ENCODE measurements around the gene VSNL1. TPM values are rescaled to one million over a fixed set of nuclear protein-coding genes. Genes with fewer than 3 reads are reported as not detected.
"Not testable (repeated sequence)": the region's sequence is repeated elsewhere in the genome, so short reads cannot be mapped to it uniquely, and the experiment has no call there.

Gene VSNL1
- total RNA-seq, 1 donor from 2014 or later, result 7.7 TPM

DNA sequence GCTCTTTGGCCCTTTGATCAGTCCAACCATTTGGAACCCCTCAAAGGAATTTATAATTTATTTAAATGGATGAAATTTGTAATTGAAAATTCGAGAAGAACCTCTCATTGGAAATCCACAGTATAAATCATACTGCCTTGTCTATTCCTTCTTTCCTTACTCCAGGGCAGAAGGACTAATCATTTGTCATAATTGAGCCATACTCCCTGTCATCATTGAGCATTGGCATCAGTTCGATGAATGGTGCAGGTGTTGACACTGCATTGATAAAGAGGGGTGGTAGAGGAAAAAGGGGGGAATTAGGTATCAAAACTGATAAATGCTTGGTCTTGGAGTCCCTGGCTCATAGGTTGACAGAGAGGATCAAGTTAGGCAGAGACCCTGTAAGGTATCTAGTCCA is 2.0 kb downstream of the VSNL1 start:
- no peak for DNase-seq (ENCODE audit: low spot score)

DNA sequence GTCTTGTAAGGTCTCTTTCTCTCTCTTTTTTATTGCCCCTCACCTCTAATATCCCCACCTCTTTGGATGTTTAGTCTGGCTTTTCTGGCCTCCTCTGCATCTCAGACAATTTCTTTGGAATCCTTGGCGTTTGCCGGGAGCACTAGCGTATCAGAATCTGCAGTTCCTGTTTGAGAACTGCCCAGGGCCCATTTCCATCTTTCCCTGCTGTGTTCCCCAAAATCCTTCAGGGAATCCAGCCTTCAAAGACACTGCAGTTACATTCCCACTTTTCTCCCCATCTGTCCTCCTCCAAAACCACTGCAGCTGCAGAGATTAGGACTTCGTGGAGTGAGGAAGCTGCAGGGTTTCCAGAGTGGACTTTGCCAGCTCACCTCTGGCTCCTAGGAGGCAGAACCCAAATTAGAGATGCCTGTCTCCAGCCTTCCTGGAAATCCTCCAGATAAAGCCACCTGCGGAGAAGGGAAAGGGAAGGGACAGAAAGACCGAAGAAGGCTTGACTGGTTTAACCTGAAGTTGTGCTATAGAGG is 2.7 kb downstream of the VSNL1 start:
- no peak for DNase-seq (ENCODE audit: low spot score)

DNA sequence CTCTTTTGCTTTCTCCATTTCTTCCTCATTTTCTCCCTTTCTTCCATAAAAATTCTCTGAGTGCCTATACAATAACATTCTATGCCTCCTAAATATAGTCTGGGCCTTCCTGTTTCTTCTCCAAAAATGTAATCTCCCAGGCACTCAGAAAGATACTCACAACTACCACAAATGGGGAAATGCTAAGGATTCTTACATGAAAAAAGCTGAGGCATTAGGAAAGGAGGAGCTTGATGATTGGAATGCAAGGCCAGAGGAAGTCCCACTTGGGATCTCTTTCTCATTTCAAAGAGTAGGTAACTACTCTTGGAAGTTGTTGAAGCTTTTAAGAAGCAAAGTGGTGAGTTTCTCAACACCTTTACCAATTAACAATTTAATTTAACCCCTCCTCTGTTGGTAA is 3.4 kb downstream of the VSNL1 start:
- peak; percentile 10 for DNase-seq (ENCODE audit: low spot score)

DNA sequence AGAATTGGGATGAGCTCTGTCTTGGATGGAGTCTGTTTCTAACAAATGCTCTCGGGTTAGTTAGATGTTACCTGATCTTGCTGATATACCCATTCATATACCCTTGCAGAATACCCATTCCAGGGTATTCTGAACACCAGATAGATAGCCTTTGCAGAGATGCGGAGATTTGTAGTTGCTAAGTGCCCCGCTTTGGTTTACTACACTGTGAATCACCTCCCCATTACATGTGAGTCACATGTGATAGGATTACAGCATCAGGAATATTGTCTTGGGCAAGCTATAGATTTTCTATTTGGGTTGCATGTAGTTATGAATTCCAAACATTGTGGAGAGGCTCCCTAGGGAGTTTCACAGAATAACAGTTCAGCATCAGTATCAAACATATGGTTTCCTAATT is 3.8 kb downstream of the VSNL1 start:
- DNase-seq (ENCODE audit: low spot score), result no peak

DNA sequence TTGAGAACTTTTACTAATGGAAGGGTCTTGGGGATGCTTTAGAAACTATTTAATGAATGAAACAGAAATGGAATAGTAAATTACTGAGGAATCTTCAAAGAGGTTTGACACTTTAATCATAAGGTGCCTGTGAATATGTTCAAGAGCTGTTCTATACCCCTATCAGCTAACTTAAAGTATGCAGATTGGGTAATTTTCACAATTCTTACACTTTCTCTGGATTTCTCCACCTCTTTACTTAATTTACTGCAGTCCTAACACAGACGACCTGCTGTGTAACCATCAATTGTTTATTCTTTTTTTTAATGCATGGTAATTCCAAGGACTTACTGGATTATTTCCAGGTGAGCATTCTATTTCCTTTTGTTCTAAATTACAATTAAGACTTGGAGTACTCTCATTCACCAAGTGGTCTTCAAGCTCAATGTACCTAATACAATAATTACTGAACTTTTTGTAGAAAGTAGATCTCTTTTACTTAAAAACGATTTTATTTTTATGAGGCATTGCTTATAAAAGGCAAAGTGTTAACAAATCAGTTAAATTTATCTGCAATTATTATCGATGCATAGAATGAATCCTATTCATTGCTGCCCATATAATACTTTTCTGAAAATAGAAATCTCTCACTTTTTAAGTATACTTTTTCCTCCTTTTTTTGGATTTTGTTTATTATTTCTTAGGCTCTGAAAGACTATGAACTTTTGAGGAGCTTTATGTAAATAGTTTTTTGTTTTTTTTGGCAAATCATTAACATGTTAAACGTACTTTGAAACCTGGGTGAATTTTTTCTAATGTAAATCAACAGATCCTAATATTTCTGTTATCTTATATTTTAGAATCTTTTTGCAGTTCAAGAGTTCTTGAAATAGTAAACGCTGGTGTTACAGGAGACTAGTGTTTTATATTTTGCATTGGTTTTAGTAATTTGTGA is 5.5 kb downstream of the VSNL1 start:
- no peak for DNase-seq (ENCODE audit: low spot score)

DNA sequence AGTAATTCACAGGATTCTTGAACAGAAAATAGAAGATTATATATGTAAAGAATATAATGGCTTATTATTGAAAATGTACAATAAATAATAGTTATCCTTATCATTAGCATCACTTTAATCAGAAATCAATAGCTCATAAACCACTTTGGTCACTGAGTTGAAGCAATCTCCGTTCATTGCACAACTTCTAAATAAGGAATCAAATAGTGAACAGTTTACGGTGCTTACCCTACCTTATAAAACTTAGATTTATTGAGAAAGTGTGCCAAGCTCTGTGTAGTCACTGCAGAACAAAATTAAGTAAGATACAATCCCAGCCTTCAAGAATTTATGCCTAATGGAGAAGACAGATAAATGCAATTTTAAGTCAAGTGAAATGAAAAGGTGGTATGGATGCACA is 6.7 kb downstream of the VSNL1 start:
- no peak for DNase-seq (ENCODE audit: low spot score)

DNA sequence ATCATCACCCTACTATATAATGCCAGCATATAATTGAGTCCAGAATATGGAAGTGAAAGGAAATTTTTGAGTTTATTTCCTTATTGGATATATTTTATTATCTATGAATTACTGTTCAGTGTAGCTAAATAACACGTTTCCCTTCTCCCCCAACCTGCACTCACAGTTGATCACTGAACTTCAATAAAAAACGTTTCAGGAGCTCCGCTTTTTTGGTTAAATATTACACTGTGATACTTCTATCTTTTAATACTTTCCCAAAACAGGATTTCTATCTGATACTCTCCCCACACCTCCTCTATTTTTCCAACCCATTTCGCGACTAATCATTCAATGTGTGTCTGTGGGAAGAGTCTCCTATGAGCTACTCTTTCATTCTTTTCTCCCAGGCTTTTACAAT is 7.2 kb downstream of the VSNL1 start:
- DNase-seq (ENCODE audit: low spot score), result no peak

DNA sequence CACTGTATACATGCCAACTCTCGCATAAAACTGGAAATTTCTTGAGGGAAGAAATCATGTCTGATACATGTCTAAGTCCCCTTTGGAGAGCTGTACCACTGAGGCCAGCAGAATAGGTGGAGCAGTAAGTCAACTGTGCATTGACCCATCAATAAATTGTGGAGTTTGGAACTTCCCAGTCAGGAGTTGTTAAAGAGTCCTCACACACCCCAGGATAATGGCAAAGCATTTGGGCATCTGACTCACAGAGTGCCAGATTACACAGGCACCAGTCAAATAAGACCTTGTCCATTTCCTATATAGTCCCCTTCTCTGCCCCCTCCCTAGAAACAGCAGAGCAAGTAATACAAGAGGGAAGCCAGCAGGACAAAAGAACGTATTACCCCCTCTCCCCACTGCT is 10.4 kb downstream of the VSNL1 start:
- no peak for DNase-seq (ENCODE audit: low spot score)

DNA sequence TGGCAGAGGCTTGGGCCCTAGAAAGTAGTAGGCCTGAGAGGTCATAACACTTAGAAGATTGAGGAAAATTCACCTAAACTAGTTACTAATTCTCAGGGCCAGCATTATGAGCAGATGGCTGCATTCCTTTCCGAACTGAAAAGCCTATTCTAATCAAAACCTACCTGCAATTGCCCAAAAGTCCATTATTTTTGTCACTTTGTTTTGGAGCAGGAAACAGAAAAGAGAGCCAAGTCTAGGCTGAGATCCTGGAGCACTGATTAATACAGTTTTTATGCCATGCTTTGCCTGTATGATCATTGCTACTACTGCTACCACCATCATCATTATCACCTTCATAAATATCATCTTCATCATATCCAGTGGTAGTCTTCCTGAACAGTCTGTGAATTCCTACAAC is 14.7 kb downstream of the VSNL1 start:
- DNase-seq (ENCODE audit: low spot score), result no peak

DNA sequence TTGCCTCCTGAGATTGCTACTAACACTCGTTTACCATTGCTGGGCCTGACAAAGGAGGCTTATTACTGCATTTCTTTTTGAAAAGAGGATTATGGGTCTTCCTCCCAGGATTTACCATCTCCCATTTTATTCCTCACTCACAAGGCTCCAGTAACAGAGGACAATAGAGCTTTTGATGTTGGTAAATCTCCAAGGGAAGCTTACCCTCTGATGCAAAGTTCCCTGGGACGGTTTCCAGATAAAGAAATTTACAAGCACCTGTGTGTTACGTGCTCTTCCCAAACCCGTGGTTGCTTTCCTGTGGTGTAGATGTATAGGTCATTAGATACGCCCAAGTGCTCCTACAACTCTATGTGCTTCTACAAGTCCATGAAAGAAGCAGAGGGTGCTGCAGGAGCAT is 17.1 kb downstream of the VSNL1 start:
- DNase-seq (ENCODE audit: low spot score), result no peak

DNA sequence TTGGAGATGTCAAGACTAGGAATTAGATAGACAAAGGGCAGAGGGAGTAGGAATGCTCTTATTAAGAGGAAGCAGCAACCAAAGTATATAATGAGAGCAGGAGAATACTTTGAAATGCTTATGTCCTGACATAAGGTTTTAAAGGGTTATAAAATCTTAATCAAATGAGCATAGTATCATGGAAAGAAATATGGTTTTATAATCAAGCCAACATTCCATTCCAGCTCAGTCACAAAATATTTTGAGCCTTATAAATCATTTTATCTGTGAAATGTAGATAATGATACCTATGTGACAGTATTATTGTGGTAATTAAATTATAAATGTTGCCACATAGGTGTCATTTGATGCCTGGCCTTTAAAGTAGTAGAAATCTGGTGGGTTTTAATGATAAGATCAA is 17.6 kb downstream of the VSNL1 start:
- no peak for DNase-seq (ENCODE audit: low spot score)

DNA sequence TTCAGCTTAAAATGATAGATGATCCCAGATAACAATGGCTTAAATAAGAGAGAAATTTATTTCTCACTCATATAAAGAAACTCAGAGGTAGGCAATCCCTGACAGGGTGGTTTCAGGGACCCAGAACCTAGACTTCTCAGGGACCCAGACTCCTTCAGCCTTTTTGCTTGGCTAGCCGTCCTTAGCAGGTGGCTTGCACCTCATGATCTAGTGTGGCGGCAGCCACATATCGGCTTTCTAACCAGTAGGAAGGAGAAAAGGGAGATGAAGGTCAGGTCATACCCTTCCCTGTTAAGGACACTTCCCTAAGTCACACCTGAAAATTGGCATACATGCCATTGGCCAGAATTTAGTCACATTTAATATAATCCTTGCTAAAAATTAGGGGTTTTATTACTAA is 18.4 kb downstream of the VSNL1 start:
- DNase-seq (ENCODE audit: low spot score), result no peak

DNA sequence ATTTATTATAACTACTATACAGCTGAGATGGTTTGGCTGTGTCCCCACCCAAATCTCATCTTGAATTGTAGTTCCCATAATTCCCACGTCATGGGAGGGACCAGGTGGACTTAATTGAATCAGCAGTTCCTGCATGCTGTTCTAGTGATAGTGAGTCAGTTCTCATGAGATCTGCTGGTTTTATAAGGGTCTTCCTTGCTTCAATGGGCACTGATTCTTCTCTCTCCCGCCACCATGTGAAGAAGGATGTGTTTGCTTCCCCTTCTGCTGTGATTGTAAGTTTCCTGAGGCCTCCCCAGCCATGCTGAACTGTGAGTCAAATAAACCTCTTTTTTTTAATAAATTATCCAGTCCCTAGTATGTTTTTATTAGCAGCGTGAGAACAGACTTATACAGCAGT is 25.2 kb downstream of the VSNL1 start:
- not testable (repeated sequence) for DNase-seq (ENCODE audit: low spot score)

DNA sequence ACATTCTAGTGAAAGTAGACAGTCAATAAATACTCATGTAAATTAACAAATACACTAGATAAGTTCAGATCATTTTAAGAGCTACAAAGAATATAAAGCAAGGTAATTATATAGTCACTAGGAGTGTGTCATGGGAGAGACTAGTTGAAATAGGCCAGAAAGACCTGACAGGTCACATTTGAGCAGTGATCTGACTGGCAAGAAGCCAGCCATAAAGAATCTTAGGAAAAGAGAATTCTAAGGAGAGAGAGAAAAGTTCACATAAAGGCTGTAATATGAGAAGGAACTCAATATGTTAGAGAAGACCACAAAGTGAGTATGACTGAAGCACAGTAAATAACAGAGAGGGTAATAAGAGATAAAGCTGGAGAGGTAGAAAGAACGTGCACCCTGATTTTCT is 31.2 kb downstream of the VSNL1 start:
- no peak for DNase-seq (ENCODE audit: low spot score)

DNA sequence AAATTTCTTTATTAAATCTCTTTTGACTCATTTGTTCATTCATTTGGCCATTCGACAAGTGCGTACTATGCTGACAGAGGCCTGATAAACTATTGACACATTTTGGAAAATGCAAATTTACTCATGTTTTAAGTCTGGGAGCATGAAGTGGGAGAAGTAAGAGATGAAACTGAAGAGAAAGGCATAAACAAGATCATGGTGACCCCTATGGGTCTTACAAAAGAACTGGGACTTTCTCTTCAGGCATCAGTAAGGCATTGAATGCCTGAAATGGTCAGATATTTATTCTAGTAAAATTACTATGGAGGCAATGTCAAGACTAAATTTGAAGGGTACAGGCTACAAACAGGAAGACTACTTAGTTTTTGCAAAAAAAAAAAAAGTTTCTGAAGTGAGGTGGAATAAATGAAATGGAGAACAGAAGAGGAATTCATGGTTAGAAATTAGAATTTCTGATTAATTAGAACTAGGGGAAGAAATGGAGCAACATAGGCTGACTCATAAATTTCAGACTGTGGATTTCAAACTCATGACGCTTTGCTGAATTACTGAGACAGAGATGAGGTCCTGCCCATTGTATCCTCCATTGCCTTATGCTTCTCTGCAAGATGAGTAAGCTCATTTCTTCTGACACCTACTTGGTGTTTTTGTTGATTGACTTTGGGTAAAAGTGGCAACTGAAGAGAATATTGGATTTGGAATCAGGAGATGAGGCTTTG is 32.7 kb downstream of the VSNL1 start:
- no peak for DNase-seq (ENCODE audit: low spot score)

DNA sequence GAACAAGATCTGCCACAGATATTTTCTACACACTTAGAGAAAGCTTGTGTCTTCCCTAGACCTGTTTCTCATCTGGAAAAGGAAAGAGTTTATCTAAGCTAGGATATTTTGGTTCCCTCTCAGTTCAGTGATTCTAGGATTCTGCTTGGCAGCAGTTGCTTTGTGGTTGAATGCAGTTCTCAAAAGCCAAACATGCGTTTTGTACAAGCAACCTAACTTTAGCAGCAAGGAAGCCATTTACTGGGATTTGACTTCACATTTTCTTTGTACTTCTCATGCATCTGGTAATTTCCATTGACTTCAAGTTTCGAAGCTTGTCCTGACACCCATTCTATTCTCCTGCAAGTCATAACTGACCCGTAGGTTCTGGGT is 33.3 kb downstream of the VSNL1 start:
- no peak for DNase-seq (ENCODE audit: low spot score)

DNA sequence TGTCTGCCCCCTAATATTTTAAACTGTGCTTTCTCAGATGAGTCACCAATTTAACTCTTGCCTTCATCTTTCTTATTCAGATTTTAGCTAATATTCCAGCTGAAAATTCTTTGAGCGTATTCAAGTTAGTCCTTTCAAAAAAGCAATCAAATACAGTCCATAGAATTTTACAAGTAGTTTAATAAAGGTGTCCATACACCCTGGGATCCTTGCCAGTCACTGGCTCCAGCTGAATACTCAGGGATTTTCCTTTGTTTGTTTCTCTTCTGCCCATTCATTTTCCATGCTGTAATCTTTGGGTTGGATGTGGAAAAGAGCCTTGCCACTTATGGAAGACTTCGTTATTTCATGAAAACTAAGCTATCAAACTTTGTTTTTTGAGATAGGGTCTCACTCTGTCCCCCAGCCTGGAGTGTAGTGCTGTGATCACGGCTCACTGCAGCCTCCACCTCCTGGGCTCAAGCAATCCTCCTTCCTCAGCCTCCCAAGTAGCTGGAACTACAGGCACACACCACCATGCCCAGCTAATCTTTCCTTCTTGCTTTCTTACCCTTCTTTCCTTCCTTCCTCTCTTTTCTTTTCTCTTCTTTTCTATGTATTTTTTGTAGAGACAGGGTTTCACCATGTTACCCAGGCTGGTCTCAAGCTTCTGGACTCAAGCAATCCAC is 34.0 kb downstream of the VSNL1 start:
- no peak for DNase-seq (ENCODE audit: low spot score)

DNA sequence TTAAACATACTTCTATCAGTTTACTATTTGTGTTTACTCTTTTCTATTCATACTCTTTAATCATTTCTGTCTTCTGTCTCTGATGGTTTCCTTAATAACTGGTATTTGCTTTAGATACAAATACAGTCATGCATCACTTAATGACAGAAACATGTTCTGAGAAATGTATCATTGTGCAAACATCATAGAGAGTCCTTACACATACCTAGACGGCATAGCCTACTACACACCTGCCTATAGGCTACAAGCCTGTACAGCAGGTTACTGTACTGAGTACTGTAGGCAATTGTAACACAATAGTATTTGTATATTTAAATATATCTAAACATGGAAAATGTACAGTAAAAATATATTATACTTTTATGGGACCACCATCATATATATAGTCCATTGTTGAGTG is 36.3 kb downstream of the VSNL1 start:
- DNase-seq (ENCODE audit: low spot score), result no peak

DNA sequence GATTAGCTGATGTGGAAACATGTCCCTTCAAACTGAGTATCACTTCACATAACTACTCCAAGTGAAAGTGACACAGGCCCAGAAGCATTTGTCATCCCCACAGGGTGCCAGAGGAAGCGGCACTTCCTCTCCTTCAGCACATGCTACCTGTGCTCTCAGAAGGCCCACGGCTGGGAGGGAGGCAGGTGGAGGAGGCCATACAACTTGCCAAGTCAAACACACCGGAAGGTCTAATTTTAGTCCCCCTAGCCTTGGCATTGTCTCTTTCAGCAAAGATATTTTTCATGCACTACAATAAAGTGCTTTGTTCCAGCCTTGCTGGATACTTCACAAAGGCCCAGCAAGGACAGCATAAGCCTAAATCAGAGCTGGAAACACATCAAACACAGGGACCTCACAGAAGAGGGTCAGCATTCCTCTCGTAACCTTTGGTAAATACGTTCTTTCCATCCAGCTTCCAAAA is 38.0 kb downstream of the VSNL1 start:
- no peak for DNase-seq (ENCODE audit: low spot score)

DNA sequence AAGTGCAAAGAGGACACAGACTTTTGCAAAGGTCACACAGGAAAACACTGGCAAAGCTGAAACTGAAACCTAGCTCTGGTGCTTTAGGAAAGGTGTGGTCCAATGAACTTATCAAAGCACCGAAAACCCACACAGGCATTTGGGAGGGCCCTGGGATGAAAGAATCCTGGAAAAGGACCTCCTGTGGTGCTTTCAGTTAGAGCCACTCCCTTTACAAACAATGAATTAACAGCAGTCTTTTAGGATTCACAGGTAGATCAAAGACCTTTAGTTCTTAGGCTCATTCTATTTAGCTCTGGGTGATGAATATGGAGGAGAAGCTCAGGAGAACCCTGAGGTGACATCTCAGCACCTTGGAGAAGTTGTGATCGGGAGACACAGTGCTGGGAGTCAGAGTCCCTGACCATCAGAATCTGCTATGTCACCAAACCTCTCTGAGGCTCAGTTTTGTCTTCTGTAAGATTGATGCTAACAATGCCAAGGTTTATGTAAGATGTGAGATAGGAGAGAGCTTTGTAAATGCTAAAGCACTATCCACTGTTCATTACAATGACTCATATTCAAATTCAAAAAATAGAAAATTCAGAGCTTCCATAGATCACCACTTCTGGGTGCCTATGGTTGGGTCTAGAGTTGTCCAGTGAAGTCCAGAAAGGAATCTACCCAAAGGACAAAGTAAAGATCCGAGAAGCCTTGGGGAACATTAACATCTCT is 39.3 kb downstream of the VSNL1 start:
- no peak for DNase-seq (ENCODE audit: low spot score)

DNA sequence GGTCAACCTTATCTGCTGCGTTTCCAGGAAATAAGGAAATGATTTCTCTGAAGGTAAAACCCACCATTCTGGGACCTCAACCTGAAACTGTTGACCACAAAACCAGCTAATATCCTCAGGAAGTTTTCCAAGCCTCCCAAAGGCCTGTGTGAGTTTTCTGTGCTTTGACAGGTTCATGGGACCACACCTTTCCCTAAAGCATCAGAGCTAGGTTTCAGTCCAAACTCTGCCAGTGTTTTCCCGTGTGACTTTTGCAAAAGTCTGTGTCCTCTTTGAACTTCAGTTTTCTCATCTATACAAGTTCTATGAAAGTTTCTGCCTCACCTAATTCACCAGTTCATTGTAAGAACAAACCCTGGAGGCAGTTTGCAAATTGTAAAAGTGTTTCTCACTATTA is 39.8 kb downstream of the VSNL1 start:
- DNase-seq (ENCODE audit: low spot score), result no peak

DNA sequence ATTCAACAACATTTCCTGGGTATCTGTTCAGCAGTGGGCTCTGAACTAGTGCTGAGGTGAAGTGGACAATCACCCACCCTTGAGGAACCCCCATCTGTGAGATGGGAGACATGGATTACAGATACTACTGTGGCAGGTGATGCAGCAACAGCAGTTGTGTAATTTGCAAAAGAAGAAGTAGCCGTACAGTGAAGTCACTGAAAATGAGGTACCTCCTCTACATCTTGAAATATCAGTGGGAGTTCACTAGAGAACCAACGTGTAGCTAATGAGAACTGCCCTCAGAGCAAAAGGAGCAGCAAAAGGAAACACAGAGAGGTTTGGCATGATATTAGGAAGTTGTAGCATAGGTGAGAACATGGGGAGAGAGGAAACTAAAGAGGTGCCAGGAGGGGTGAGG is 41.3 kb downstream of the VSNL1 start:
- DNase-seq (ENCODE audit: low spot score), result no peak
